ENCODE measurements around the gene CCSER1. TPM values are rescaled to one million over a fixed set of nuclear protein-coding genes. Genes with fewer than 3 reads are reported as not detected.

Gene CCSER1
- total and polyA plus RNA-seq, 4 donors, result 0.18 to 2.3 (median 1.2) TPM

DNA sequence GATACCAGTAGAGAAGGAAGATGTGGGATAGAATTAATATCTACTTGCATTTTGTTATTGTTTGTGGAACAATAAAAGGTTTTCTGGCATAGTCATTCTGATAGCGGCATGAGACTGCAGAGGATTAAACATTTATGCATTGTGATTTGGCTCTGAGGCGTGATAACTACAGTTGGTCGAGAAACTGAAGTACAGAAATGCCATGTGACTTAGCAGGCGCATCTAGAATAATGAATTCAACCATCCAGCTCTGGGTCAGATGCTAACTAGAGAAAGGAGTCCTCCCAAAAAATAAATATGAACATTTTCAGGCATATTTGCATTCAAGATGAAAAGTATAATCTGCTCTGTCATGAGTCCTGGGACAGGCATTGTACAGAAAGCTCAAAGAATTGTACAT, 62.8 kb downstream of the CCSER1 start:
- WGBS, result 89% methylated on average over 4 of the region's 4 CpGs
- H3K4me1 ChIP-seq (ENCODE audit: control insufficient read depth in 4 of 4, insufficient read depth in 4 of 4, low read length in 3 of 4), result no peaks in the 10 kb centered on the region
- peaks cover 0 to 6% (median 3%) of the 10 kb centered on the region in 4 donors for H3K27me3 ChIP-seq (ENCODE audit: control insufficient read depth in 4 of 4, insufficient read depth in 4 of 4, low read length in 3 of 4)
- no peak overlapping the region for H3K4me3 ChIP-seq (ENCODE audit: low read depth in 1 of 3, low read length in 3 of 3)
- DNase-seq (ENCODE audit: low spot score), result no peak
- H3K27ac ChIP-seq (ENCODE audit: low read depth in 1 of 2, low read length in 2 of 2), result no peak overlapping the region
- no peak overlapping the region for H3K9ac ChIP-seq (ENCODE audit: low read depth in 1 of 2, low read length in 2 of 2)
- no peaks in the 10 kb centered on the region for H3K9me3 ChIP-seq (ENCODE audit: control insufficient read depth in 4 of 4, low read length in 3 of 4)
- TF ChIP-seq, protein P1, sequence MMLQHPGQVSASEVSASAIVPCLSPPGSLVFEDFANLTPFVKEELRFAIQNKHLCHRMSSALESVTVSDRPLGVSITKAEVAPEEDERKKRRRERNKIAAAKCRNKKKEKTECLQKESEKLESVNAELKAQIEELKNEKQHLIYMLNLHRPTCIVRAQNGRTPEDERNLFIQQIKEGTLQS (IDR thresholded peaks at IDR 0.05), result no peak
- TF ChIP-seq NR2F2 (IDR thresholded peaks at IDR 0.05) (no peak), HNF4G (IDR thresholded peaks at IDR 0.05) (no peak), YY1 (IDR thresholded peaks at IDR 0.05) (no peak), TAF1 (conservative IDR thresholded peaks at IDR 0.05) (no peak), GABPA (IDR thresholded peaks at IDR 0.05 in 1 of 2, conservative IDR thresholded peaks at IDR 0.05 in 1 of 2) (no peak), FOXA2 (IDR thresholded peaks at IDR 0.05) (no peak), FOXA1 (IDR thresholded peaks at IDR 0.05) (no peak), SP1 (IDR thresholded peaks at IDR 0.05) (no peak), EGR1 (IDR thresholded peaks at IDR 0.05; ENCODE audit: low read depth in 2 of 2) (no peak), HNF4A (conservative IDR thresholded peaks at IDR 0.05) (no peak)
- TF ChIP-seq, protein P2, sequence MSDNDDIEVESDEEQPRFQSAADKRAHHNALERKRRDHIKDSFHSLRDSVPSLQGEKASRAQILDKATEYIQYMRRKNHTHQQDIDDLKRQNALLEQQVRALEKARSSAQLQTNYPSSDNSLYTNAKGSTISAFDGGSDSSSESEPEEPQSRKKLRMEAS (IDR thresholded peaks at IDR 0.05), result no peak
- TF ChIP-seq, protein P3, sequence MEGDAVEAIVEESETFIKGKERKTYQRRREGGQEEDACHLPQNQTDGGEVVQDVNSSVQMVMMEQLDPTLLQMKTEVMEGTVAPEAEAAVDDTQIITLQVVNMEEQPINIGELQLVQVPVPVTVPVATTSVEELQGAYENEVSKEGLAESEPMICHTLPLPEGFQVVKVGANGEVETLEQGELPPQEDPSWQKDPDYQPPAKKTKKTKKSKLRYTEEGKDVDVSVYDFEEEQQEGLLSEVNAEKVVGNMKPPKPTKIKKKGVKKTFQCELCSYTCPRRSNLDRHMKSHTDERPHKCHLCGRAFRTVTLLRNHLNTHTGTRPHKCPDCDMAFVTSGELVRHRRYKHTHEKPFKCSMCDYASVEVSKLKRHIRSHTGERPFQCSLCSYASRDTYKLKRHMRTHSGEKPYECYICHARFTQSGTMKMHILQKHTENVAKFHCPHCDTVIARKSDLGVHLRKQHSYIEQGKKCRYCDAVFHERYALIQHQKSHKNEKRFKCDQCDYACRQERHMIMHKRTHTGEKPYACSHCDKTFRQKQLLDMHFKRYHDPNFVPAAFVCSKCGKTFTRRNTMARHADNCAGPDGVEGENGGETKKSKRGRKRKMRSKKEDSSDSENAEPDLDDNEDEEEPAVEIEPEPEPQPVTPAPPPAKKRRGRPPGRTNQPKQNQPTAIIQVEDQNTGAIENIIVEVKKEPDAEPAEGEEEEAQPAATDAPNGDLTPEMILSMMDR (IDR thresholded peaks at IDR 0.05; ENCODE audit: low read depth, low read length, missing input control), result no peak
- TF ChIP-seq, protein P4, sequence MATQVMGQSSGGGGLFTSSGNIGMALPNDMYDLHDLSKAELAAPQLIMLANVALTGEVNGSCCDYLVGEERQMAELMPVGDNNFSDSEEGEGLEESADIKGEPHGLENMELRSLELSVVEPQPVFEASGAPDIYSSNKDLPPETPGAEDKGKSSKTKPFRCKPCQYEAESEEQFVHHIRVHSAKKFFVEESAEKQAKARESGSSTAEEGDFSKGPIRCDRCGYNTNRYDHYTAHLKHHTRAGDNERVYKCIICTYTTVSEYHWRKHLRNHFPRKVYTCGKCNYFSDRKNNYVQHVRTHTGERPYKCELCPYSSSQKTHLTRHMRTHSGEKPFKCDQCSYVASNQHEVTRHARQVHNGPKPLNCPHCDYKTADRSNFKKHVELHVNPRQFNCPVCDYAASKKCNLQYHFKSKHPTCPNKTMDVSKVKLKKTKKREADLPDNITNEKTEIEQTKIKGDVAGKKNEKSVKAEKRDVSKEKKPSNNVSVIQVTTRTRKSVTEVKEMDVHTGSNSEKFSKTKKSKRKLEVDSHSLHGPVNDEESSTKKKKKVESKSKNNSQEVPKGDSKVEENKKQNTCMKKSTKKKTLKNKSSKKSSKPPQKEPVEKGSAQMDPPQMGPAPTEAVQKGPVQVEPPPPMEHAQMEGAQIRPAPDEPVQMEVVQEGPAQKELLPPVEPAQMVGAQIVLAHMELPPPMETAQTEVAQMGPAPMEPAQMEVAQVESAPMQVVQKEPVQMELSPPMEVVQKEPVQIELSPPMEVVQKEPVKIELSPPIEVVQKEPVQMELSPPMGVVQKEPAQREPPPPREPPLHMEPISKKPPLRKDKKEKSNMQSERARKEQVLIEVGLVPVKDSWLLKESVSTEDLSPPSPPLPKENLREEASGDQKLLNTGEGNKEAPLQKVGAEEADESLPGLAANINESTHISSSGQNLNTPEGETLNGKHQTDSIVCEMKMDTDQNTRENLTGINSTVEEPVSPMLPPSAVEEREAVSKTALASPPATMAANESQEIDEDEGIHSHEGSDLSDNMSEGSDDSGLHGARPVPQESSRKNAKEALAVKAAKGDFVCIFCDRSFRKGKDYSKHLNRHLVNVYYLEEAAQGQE (IDR thresholded peaks at IDR 0.05), result no peak
- no peaks in the 10 kb centered on the region for H3K36me3 ChIP-seq (ENCODE audit: control insufficient read depth in 4 of 4, insufficient read depth in 3 of 4, low read depth in 1 of 4, low read length in 3 of 4)

DNA sequence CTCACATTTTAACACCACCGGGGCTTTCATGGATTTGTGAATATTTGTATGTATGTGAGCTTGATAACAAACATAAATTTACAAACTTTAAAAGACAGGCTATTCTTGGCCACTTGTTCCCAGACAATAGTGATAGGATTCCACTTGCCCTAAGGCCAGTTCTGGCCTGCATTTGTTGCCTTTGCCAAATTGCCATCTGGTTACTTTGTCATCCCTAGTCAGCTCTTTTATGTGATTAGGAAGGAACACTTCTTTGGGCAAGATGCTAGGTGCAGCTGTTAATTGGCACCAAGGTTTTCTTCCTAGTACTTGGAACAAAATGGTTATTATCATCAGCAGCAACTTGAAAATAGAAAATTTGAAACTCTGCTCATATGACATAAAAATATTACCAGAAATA, 63.3 kb downstream of the CCSER1 start:
- no peaks in the 10 kb centered on the region for H3K36me3 ChIP-seq (ENCODE audit: control insufficient read depth in 4 of 4, insufficient read depth in 3 of 4, low read depth in 1 of 4, low read length in 3 of 4)
- no peak overlapping the region for H3K27ac ChIP-seq (ENCODE audit: low read depth in 1 of 2, low read length in 2 of 2)
- no peak overlapping the region for H3K4me3 ChIP-seq (ENCODE audit: low read depth in 1 of 3, low read length in 3 of 3)
- WGBS, result 68% methylated on average over 1 of the region's 1 CpG
- H3K9ac ChIP-seq (ENCODE audit: low read depth in 1 of 2, low read length in 2 of 2), result no peak overlapping the region
- peaks cover 0 to 5% (median 3%) of the 10 kb centered on the region in 4 donors for H3K27me3 ChIP-seq (ENCODE audit: control insufficient read depth in 4 of 4, insufficient read depth in 4 of 4, low read length in 3 of 4)
- H3K4me1 ChIP-seq (ENCODE audit: control insufficient read depth in 4 of 4, insufficient read depth in 4 of 4, low read length in 3 of 4), result no peaks in the 10 kb centered on the region
- no peak for DNase-seq (ENCODE audit: low spot score)
- H3K9me3 ChIP-seq (ENCODE audit: control insufficient read depth in 4 of 4, low read length in 3 of 4), result no peaks in the 10 kb centered on the region
- TF ChIP-seq RXRA (IDR thresholded peaks at IDR 0.05) (no peak), SP1 (IDR thresholded peaks at IDR 0.05) (no peak), JUND (IDR thresholded peaks at IDR 0.05) (no peak), HNF4A (conservative IDR thresholded peaks at IDR 0.05) (no peak), TAF1 (conservative IDR thresholded peaks at IDR 0.05) (no peak), NR2F2 (IDR thresholded peaks at IDR 0.05) (no peak), HNF4G (IDR thresholded peaks at IDR 0.05) (no peak), YY1 (IDR thresholded peaks at IDR 0.05) (no peak)
- TF ChIP-seq, protein P4 (IDR thresholded peaks at IDR 0.05), result no peak
- TF ChIP-seq, protein P1 (IDR thresholded peaks at IDR 0.05), result no peak

Measured in liver (tissue), 9 donors.